ENCODE measurements around the gene IL11. TPM values are rescaled to one million over a fixed set of nuclear protein-coding genes. Genes with fewer than 3 reads are reported as not detected.

Gene IL11
- total RNA-seq, 1 experiment from 2014 or later: 39.1 TPM

DNA sequence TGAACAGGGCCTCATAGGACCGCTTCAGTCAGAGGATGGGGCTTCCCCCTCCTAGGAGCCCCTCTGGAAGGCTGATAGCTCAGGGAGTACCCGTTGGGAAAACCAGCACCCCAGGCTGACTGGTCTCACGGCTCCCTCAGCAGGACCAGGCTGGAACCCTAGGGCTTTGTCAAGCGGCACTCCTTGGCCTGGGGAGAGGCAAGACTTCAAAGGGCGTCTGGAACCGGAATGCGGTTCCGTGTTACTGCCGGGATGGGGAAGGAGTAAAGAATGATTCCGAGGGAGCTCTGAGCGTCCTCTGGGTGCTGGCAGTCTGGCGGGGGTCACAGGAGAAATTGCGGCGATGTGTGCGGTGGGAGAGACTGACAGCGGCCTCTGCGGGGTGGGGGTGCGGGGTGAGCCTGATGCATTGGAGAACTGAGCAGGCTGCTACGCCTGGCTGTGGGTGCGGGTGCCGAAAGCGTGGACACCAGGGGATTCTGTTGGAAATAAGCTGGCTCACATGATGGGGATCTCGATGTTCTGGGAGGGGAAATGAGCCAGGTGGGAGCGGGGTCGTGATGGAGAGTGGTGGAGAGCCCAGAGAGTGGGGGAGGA lies 17.6 kb downstream of the IL11 start:
- no peak for DNase-seq (ENCODE audit: low read depth)

DNA sequence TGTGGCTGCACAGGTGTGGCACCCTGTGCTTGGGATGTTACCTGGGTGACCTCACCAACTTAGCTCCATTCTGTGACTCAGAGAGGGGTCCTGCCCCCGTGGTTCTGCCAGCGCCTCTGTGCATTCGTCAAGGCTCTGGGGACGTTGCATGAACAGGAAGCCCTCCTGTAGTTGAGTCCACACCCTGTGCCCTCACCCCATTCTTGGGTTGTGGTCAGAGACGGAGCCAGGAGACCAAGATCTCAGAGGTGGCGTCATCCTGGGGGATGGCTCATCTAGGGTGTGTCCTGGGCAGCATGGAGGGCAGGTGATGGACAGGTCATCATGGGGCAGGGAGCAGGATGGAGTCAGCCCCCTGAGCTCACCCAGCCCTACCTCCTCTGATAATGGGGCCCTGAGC lies 18.2 kb downstream of the IL11 start:
- DNase-seq (ENCODE audit: low read depth): peak; percentile 70

- no peak for DNase-seq (ENCODE audit: low read depth)
Observed at GRCh38 chr19:55350620-55351315, 19.5 kb downstream of the IL11 start.

DNA sequence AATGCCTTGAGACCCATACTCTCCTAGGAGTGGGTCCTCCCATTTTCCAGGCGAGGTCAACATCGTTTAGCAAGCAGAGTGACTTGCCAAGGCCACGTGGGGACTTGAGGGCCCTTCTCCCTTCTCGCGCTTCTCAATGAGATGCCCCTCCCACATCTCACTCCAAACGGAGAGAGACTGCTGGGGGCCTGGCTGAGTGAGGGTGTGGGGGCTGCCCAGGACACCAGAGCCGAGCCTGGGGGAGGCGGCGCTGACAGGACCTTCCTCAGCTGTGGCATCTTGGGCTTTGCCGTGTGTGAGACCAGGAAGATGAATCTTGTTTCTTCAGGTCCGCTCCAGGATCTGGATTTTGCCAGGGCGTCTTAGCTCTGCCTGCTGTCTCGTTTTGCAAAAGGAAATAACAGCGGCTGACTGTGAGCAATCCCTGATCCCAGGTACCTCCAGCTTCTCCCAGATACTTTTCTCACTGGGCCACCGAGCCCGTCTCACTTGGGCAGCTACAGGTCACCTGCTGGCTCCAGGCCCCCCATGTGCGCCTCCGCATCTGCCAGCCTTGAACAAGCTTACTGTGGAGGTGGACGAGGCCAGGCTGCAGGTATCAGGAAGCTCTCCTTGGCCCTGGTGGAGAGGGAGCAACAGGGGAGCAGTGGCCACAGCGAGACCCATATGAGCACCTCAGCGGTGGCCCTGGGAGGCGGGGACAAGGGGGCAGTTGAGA lies 21.8 kb downstream of the IL11 start:
- no peak for DNase-seq (ENCODE audit: low read depth)

- no peak for DNase-seq (ENCODE audit: low read depth)
Observed at GRCh38 chr19:55347442-55348009, 22.7 kb downstream of the IL11 start.

GRCh38 chr19:55346725-55347441 lies 23.4 kb downstream of the IL11 start:
- DNase-seq (ENCODE audit: low read depth): no peak

DNA sequence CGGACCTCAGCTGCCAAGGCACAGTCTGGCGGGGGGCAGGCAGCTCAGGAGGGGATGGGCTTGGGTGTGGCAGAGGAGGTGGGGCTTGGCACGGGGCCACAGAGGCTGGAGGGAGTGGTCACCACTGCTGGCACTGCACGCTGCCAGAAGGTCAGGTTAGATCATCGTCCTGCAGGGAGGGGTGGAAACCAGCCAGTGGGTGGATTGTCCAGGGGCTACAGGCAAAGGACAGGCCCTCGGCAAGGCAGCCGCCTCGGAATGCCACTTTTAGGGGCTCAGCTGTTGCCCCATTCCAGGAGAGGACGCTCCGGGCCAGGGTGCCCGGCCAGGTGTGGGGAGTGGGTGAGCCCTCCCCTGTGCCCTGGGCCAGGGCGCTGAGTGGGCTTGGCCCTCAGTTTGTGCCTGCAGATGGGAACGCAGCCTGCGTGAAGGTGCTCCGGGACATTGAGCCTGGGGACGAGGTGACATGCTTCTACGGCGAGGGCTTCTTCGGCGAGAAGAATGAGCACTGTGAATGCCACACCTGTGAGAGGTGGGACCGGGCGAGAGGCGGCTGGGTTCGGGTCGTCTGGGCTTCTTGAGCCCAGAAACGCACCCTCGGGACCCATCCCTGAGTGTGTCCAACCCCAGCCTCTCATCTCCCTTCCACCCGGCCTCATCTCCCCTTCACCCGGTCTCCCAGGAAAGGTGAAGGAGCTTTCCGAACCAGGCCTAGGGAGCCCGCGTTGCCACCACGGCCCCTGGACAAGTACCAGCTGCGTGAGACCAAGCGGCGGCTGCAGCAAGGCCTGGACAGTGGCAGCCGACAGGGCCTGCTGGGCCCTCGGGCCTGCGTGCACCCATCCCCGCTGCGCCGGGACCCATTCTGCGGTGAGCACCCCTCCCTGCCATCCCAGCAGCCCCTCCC lies 24.2 kb downstream of the IL11 start:
- DNase-seq (ENCODE audit: low read depth): no peak

GRCh38 chr19:55345101-55345817 lies 25.0 kb downstream of the IL11 start:
- no peak for DNase-seq (ENCODE audit: low read depth)

- DNase-seq (ENCODE audit: low read depth): peak; percentile 45
Observed at GRCh38 chr19:55344444-55344843, 25.8 kb downstream of the IL11 start.

DNA sequence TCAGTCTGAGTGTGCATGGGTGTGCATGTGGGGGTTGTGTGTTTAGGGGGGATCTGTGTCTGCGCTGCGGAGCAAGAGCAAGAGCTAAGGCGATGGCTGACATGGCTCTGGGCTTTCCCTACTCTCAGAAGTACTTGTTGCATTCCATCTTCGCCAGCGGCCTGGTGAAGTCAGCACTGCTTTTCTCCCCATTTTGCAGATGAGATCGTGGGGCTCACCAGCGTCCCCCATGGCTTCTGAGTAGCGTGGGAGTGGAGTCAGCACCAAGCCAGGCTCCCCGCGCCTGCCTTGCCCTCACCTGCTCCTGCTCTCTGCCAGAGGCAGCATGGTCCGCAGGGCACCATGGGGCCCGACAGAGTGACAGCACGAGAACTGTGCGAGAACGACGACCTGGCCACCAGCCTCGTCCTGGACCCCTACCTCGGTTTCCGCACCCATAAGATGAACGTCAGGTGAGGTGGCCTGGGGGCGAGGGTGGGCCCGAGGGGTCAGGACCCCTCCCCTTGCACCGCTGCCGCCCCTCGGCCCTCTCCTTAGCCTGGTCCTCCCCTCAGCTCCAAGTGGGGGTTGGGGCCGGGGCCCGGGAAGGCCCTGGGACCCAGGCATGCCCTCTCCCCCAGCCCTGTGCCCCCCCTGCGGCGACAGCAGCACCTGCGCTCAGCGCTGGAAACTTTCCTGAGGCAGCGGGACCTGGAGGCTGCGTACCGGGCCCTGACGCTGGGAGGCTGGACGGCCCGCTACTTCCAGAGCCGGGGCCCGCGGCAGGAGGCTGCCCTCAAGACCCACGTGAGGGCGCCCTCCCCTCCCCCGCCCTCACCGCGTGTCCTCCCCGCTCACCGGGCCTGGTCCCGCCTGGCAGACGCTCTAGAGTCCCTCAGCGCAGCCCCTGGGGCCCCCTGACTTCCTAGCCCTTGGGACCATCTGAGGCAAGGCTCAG lies 28.4 kb downstream of the IL11 start:
- no peak for DNase-seq (ENCODE audit: low read depth)

GRCh38 chr19:55341171-55341588 lies 29.1 kb downstream of the IL11 start:
- peak; percentile 55 for DNase-seq (ENCODE audit: low read depth)

DNA sequence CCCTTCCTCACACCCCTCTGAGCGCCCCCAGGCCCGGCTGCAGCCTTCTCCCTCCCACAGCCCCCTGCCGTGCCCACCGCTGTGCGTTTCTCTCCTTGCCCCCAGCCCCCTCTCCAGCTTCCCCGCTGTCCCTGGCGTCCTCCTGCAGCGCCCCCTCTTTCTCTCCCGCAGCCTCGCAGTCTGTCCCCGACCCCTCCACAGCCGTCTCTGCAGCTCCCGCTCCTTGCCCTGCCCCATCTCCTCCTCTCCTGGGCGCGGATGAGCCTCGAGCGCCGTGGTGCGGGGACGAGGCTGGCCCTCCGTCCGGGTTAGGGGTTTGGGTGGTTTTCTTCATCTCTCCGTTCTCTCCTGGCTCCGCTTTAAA lies 29.5 kb downstream of the IL11 start:
- no peak for DNase-seq (ENCODE audit: low read depth)

DNA sequence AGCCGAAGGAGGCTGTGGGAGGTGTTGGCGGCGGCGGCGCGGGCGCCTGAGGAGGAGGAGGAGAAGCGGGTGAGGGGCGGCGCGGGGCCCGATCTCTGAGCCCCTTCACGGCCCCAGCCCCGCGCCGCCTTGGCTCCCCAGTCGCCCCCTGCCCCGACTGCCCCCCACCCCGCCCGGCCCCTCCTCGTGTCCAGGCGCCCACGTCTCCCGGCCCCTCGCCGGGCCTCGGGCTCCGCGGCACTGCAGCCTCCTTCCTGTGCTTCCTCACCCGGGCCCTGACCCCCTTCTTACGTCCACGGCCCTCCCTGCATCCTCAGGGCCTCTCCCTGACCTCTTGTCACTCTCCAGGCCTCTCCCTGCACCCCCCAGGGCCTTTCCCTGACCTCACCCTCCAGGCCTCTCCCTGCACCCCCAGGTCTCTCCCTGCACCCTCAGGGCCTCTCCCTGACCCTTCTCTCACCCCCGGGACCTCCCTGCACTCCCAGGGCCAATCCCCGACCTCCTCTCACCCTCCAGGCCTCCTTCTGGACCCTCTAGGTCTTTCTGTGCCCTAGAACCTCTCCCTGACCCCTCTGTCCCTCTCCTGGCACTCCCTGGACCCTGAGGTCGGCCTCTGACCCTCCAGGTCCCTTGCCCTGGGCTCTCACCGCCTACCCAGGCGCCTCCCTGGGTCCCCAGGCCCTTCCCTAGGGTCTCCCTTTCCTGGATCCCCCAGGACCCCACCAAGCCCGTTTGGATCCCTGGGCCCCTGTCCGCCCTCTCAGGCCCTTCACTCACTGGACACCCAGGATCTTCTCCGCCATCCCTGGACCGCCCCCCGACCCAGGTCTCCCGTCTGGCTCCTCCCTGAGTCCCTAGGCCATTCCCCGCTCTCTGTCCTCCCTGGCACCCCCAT lies 30.1 kb downstream of the IL11 start:
- DNase-seq (ENCODE audit: low read depth): peak; percentile 25

GRCh38 chr19:55339105-55339888 lies 31.0 kb downstream of the IL11 start, which contains the start of gene KMT5C:
TSS of gene KMT5C (plus strand) at chr19:55339876. CDS start at chr19:55341937, 2,061 bp downstream.
- peak; percentile 100 for DNase-seq (ENCODE audit: low read depth)

DNA sequence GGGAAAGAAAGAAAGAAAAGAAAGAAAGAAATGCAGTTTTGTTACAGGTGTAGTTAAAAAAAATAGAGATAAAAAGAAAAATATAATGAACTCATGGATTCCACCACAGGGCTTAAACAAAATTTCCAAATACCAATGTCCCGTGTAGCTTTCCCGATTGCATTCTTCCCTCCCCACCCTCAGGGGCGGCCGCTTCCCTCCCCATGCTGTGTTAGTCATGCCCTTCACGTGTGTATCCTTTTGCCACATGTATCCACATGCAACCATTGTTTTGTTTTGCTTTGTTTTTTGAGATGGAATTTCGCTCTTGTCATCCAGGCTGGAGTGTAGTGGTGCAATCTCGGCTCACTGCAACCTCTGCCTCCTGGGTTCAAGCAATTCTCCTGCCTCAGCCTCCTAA lies 34.2 kb downstream of the IL11 start:
- DNase-seq (ENCODE audit: low read depth): peak; percentile 56

DNA sequence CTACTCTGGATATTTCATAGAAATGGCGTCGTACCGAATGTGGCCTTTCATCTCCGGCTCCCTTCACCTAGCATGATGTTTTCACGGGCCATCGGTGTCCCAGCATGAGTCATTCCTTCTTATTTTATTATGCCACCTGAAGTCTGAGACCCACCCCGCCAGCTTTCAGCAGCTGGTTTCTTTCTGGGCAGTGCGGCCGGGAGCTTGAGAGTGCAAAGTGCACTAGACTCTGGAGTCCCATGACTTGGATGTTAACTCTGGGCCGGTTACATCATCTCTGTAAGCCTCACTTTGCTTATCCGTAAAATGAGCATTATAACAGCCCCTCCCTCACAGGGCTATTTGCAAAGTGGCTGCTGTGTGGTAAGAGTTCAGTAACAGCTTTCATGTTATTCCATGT lies 36.4 kb downstream of the IL11 start:
- DNase-seq (ENCODE audit: low read depth): no peak

GRCh38 chr19:55329791-55330190 lies 40.5 kb downstream of the IL11 start:
- peak; percentile 57 for DNase-seq (ENCODE audit: low read depth)
